Measurements from ENCODE around the gene SYT13.

DNA sequence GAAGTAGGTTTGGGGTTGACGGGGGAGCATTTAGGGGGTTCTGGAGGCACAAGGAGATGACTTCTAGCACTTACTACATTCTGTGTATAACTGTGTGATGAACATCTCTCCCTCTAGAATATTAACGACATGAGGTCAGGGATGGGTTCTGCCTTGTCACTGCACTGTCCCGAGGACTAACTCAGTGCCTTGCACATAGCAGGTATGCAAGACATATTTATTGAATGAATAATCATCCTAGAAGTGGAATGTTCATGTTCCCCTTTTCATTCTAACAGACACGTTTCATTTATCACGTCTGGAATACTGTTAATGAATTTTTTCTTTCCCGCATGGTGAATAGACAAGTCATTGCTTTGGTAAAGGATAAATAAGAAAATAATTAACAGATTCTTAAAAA lies 12.6 kb downstream of the SYT13 start:
- TF ChIP-seq EZH2 (IDR thresholded peaks at IDR 0.05; ENCODE audit: insufficient read depth, low read length), result no peak
- TF ChIP-seq, protein P1, sequence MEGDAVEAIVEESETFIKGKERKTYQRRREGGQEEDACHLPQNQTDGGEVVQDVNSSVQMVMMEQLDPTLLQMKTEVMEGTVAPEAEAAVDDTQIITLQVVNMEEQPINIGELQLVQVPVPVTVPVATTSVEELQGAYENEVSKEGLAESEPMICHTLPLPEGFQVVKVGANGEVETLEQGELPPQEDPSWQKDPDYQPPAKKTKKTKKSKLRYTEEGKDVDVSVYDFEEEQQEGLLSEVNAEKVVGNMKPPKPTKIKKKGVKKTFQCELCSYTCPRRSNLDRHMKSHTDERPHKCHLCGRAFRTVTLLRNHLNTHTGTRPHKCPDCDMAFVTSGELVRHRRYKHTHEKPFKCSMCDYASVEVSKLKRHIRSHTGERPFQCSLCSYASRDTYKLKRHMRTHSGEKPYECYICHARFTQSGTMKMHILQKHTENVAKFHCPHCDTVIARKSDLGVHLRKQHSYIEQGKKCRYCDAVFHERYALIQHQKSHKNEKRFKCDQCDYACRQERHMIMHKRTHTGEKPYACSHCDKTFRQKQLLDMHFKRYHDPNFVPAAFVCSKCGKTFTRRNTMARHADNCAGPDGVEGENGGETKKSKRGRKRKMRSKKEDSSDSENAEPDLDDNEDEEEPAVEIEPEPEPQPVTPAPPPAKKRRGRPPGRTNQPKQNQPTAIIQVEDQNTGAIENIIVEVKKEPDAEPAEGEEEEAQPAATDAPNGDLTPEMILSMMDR (IDR thresholded peaks at IDR 0.05; ENCODE audit: insufficient read depth, low read depth, low read length), result no peak

Measured in astrocyte (in vitro differentiated cells and primary cell).